NCI-H1694 treated with DMSO at 0.1 percent for 48 hours (cell line): ENCODE results near the gene NPW.

Experiments
- DNase-seq: peaks from one replicate; lab custom pipeline; 2025; lab: John Stamatoyannopoulos, UW

Gene NPW

DNA sequence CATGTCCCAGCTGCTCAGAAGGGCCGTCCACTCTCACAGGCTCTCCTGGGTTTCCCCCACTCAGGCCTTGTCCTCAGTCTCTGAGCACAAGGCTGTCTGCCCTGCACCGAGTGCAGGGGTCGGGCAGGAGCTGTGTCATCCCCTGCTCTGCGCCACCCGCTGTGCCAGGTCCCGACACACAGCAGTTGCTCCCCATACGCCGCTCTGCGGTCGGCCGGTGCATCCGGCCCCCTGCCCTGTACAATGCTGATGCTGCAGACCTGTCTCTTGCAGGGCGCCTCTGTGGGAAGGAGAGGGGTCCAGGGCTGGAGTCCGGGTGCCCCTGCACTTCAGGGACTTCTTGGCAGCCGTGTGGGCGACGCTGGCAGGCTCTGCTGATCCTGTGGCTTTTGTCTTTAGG lies 34.3 kb downstream of the NPW start:
- DNase-seq, result no peak

- DNase-seq, result no peak
These were observed 35.1 kb downstream of the NPW start for GRCh38 chr16:2054543-2055245.

DNA sequence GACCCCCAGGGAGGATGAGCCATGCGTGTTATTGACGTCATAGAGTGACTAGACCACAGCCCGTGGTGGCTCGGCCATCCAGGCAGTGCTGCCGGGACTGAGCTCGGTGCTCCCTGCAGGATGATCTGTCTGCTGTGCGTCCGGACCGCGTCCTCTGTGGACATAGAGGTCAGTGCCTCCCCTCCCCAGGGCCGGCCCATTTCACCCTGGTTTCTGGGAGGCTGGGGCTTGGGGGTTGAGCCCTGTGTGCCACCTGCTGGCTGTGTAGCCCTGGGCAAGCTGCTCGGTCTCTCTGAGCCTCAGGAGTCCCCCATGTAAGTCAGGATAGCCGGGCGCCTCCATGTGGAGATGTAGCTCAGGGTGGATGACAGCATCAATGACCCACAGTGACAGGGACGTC lies 36.5 kb downstream of the NPW start:
- DNase-seq, result no peak

- DNase-seq, result no peak
These were observed 37.3 kb downstream of the NPW start for GRCh38 chr16:2056681-2057407.

DNA sequence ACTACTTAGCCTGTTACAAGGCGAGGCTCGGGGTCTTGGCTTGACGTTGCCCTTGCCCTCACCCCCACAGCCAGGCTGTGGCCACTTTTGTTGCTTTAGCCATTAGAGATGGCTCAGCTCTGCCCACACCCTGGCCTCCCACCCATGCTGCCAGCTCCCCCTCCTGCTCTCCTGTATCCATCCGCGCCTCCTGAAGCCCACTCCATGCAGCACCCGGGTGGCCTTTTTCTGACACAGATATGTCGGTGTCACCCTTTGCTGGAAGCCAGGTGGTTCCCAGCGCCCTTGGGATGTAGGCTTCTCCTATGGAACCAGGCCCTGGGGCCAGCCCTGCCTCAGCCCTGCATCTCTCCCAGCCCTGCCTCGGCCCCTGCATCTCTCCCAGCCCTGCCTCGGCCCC lies 37.9 kb downstream of the NPW start:
- no peak for DNase-seq

DNA sequence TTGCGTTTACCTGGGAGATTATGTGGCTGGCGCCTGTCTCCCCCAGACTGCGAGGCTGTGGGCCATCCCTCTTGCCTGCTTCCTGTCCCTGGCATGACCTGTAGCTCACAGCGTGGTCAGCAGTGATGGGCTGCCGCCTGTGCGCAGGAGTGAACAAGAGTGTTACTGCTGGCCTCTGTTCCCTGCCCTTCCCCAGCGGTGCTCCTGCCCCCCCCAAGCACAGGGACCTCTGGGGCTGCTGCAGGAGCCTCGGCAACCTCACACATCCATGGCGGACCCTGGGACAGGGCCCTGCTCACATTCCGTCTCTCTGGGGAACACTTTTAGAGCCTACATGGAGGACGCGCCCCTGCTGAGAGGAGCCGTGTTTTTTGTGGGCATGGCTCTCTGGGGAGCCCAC lies 38.8 kb downstream of the NPW start:
- DNase-seq, result no peak

DNA sequence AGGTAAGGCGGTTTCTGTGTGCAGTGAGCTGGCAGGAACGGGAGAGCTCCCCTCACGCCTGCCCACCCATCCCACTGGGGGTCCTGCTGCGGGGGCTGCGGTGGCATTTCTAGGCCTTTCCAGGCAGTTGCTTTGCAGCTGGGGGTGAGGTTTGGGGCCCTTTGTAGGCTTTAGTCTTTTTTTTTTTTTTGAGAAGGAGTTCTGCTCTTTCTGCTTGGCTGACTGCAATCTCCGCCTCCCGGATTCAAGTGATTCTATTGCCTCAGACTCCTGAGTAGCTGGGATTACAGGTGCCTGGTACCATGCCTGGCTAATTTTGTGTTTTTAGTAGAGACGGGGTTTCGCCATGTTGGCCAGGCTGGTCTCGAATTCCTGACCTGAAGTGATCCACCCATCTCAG lies 39.3 kb downstream of the NPW start:
- no peak for DNase-seq

- no peak for DNase-seq
These were observed 40.8 kb downstream of the NPW start for GRCh38 chr16:2060346-2060745.

- no peak for DNase-seq
These were observed 41.4 kb downstream of the NPW start for GRCh38 chr16:2061023-2061422.

DNA sequence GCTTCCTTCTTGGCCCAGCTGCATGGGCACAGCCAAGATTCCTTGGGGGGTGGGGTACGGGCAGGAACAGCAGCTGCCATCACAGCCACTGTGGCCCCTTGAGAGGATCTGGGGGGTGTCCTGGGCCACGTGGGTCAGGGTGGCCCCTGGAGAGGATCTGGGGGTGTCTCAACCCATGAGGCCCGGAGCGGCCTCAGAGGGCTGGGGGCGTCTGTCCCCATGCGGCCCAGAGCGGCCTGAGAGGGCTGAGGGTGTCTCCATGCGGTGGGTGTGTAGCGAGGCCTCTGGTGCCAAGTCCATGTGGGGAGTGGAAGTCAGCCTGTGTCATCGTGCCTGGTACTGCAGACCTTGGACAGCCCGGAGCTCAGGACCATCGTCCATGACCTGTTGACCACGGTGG lies 41.9 kb downstream of the NPW start:
- no peak for DNase-seq

GRCh38 chr16:2062801-2063200 lies 43.2 kb downstream of the NPW start:
- no peak for DNase-seq

GRCh38 chr16:2063861-2064260 lies 44.3 kb downstream of the NPW start:
- DNase-seq, result no peak

DNA sequence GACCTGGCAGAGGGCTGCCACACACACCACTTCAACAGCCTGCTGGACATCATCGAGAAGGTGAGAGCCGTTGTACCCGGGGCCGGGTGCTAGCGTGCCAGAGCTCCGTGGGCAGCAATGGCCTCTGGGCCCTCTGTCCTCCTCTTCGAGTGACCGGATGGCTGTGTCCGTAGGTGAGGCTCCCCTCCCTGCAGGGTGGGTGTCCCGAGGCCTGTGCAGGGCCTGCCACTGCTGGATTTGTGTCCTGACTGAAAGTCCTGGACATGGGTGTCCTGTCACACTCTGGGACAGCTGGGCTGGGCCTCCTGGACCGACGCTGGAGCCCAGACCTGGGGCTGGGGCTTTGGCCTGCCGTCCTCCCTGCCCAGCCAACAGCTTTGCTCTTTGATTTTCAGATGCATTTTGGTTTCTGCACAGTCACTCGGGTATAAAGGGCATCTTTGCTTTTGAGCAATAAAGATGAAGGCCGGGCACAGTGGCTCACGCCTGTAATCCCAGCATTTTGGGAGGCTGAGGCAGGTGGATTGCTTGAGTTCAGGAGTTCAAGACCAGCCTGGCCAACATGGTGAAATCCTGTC lies 44.9 kb downstream of the NPW start:
- DNase-seq, result no peak

DNA sequence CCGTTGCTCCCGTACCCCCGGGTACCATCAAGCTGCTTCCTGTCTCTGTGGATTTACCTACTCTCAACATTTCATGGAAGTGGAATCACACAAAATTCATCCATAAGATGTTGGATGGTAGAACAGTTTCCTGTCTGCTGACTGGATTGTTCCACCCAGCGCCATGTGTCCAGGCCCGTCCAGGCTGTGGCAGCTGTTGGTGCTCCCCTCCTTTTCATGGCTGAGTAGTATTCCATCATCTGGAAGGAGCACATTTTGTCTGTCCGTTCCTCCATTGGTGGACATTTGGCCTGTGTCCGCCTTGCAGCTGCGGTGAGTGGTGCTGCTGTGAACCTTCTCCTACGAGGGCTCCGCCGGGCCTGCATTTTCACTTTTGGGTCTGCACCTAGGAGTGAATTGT lies 46.6 kb downstream of the NPW start:
- DNase-seq, result no peak
